HG03175 (cell line): ENCODE data around the gene TMEM42.

Source experiments
- ATAC-seq: cut with Tn5 transposase; IDR thresholded peaks from one replicate; pipeline ENCODE4 v1.9.1; 2021; ENCODE audit warnings: mild to moderate bottlenecking, moderate library complexity; ENCODE audit not compliant: unreplicated experiment

The TMEM42 gene

DNA sequence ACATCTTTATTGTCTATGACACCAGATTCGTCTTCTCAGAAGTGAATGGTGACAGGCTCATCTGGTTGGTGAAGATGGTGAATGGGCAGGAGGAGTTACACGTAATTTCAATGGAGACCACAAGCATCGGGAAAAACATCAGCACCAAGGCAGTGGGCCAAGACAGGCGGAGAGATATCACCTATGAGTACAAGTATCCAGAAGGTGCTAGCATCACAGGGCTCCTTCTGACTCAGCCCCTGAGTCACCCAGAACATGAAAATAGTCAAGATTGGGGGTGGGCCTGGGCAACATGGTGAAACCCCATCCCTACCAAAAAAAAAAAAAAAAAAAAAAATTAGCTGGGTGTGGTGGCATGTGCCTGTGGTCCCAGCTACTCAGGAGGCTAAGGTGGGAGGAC lies 45.3 kb downstream of the TMEM42 start:
- no peak for ATAC-seq

DNA sequence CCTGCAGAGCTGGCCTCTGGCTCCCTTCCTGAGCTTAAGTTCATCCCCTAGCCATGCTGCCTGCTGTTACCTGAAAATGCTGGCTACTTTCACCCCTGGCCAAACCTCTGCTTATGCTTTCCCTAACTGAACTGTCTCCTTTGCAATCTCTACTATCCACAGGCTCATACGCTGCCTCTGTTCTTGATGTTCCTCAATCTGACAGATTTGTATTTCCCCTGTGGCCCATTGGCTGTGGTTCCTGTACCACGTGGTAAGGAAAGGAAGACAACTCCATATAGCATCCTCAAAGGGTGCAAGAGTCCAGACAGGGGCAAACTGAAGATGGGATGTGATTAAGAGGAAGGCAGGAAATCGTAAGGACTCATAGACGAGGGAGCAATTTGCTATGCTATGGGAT lies 45.9 kb downstream of the TMEM42 start:
- no peak for ATAC-seq

DNA sequence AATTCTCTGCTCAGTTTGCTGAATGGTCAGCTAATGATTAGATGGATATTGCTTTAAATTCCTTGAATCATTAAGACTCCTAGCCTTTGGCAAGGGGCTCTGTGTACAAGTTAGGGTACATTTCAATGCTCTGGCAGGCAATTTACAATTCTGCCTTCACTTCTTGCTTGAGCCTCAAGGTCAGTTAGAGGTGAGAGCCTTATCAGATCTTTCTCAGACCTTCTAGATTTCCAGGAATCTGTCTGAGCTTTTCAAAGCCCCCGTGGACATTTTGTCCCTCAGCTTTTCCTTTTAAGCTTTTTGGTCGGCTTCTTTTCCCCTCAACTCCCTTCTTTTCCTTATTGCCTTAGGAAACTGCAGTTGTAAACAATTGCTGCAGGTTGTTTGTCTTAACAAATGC lies 47.4 kb downstream of the TMEM42 start:
- ATAC-seq, result no peak

DNA sequence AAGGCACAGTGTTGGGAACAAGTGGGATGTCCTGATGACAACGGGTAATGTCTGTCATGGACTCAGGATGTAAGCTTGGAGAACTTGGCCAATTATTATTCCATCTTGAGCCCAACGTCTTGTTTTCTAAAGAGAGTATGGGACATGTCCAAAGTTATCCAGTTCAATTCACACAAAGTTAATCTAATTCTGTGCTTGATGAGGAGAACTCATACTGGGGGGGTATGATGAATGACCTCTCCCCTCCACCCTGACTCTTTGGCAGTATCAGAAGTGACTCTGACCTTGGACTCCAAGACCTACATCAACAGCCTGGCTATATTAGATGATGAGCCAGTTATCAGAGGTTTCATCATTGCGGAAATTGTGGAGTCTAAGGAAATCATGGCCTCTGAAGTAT lies 49.0 kb downstream of the TMEM42 start:
- no peak for ATAC-seq

DNA sequence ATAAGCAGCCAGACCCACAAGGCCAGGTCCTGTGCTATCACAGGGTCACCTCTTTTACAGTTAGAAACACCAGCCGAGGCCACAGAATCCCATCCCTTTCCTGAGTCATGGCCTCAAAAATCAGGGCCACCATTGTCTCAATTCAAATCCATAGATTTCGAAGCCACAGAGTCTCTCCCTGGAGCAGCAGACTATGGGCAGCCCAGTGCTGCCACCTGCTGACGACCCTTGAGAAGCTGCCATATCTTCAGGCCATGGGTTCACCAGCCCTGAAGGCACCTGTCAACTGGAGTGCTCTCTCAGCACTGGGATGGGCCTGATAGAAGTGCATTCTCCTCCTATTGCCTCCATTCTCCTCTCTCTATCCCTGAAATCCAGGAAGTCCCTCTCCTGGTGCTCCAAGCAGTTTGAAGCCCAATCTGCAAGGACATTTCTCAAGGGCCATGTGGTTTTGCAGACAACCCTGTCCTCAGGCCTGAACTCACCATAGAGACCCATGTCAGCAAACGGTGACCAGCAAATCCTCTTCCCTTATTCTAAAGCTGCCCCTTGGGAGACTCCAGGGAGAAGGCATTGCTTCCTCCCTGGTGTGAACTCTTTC lies 52.3 kb downstream of the TMEM42 start:
- no peak for ATAC-seq

DNA sequence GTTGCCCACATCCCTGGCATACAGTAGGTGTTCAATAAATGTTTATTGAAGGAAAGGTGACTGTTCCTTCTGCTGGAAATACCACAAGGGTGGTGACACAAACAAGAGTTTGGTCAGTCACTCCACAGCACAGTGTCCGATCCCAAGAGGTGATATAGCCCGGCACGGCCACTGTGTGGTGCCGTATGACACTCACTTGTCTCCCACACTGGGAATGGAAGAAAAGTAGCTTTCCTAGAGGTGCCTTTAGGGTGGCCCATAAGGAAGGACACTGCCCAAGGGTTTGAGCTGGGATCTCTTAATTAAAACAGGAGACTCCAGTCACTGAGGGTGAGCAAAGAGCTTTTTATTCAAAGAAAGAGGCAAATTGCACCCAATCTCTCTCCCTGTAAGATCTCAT lies 53.2 kb downstream of the TMEM42 start:
- no peak for ATAC-seq
